Neuronal stem cell (in vitro differentiated cells): ENCODE data around the gene DNAH8.

Source experiments
- DNase-seq: peaks from one replicate; pipeline ENCODE4 v3.0.0-alpha.2; 2013; ENCODE audit warnings: low spot score
- H2AFZ ChIP-seq: one replicate; pipeline ENCODE4 v1.6.1; 2013; ENCODE audit warnings: mild to moderate bottlenecking, low read length, inconsistent platforms
- H2AK5ac ChIP-seq: 2 replicates; pipeline ENCODE4 v1.6.1; 2013; ENCODE audit warnings: low read depth, mild to moderate bottlenecking, inconsistent platforms, low read length, moderate library complexity, mixed read lengths
- H2BK120ac ChIP-seq: 2 replicates; pipeline ENCODE4 v1.6.1; 2013; ENCODE audit warnings: low read depth, mild to moderate bottlenecking, inconsistent platforms, low read length, moderate library complexity, mixed read lengths
- H2BK12ac ChIP-seq: one replicate; pipeline ENCODE4 v1.6.1; 2013; ENCODE audit warnings: low read length, inconsistent platforms
- H2BK15ac ChIP-seq: 2 replicates; pipeline ENCODE4 v1.6.1; 2013; ENCODE audit warnings: mild to moderate bottlenecking, low read length, inconsistent platforms, mixed read lengths
- H2BK5ac ChIP-seq: one replicate; pipeline ENCODE4 v1.6.1; 2013; ENCODE audit warnings: inconsistent platforms, mild to moderate bottlenecking, low read length, moderate library complexity
- H3K14ac ChIP-seq: one replicate; pipeline ENCODE4 v1.6.1; 2013; ENCODE audit warnings: low read length, inconsistent platforms
- H3K18ac ChIP-seq: 2 replicates; pipeline ENCODE4 v1.6.1; 2013; ENCODE audit warnings: low read length, inconsistent platforms
- H3K23ac ChIP-seq: 2 replicates; pipeline ENCODE4 v1.6.1; 2013; ENCODE audit warnings: low read depth, mild to moderate bottlenecking, mixed read lengths, low read length, inconsistent platforms; ENCODE audit not compliant: poor library complexity
- H3K27ac ChIP-seq: replicated peaks from 3 replicates; pipeline ENCODE4 v1.5.1; 2013; ENCODE audit warnings: low read length, inconsistent platforms
- H3K27me3 ChIP-seq, 3 experiments: 2 replicates each; pipeline ENCODE4 v1.6.1; 2013; ENCODE audit warnings: low read length in 3 of 3, mild to moderate bottlenecking in 2 of 3, inconsistent platforms in 1 of 3, low read depth in 1 of 3, mixed read lengths in 1 of 3, moderate library complexity in 1 of 3; ENCODE audit not compliant: control insufficient read depth in 3 of 3, insufficient read depth in 3 of 3
- H3K36me3 ChIP-seq, 2 donors: replicated peaks in 1 of 2; 2 replicates each; pipeline ENCODE4 v1.6.1; 2013; ENCODE audit warnings: low read length in 2 of 2; ENCODE audit not compliant: control insufficient read depth in 2 of 2, insufficient read depth in 2 of 2
- H3K4ac ChIP-seq: 2 replicates; pipeline ENCODE4 v1.6.1; 2013; ENCODE audit warnings: inconsistent platforms, mild to moderate bottlenecking, low read length, moderate library complexity
- H3K4me1 ChIP-seq, 2 donors: 1 replicate in 1 of 2; 2 replicates in 1 of 2; pipeline ENCODE4 v1.6.1; 2013; ENCODE audit warnings: low read length in 2 of 2, low read depth in 1 of 2; ENCODE audit not compliant: control insufficient read depth in 2 of 2, insufficient read depth in 1 of 2
- H3K4me2 ChIP-seq: one replicate; pipeline ENCODE4 v1.6.1; 2013; ENCODE audit warnings: mild to moderate bottlenecking, low read length, inconsistent platforms; ENCODE audit not compliant: insufficient read depth, poor library complexity, severe bottlenecking
- H3K4me3 ChIP-seq, 2 donors: 2 replicates each; pipeline ENCODE4 v1.5.1; 2013; ENCODE audit warnings: low read length in 2 of 2, mild to moderate bottlenecking in 2 of 2, inconsistent platforms in 1 of 2, moderate library complexity in 1 of 2
- H3K79me1 ChIP-seq: one replicate; pipeline ENCODE4 v1.6.1; 2013; ENCODE audit warnings: low read depth, mild to moderate bottlenecking, inconsistent platforms, low read length, moderate library complexity
- H3K9ac ChIP-seq: one replicate; pipeline ENCODE4 v1.6.1; 2013; ENCODE audit warnings: mild to moderate bottlenecking, low read depth, low read length, inconsistent platforms; ENCODE audit not compliant: poor library complexity
- H3K9me3 ChIP-seq, 2 donors: replicated peaks in 1 of 2; 2 replicates each; pipeline versions ENCODE3 to v1.6.1; 2013; ENCODE audit warnings: low read length in 2 of 2, mild to moderate bottlenecking in 2 of 2, inconsistent platforms in 1 of 2, low read depth in 1 of 2, mixed read lengths in 1 of 2, moderate library complexity in 1 of 2; ENCODE audit not compliant: control insufficient read depth in 2 of 2, insufficient read depth in 1 of 2
- H4K8ac ChIP-seq: one replicate; pipeline ENCODE4 v1.6.1; 2013; ENCODE audit warnings: low read depth, mild to moderate bottlenecking, inconsistent platforms, low read length, moderate library complexity
- H4K91ac ChIP-seq: one replicate; pipeline ENCODE4 v1.6.1; 2013; ENCODE audit warnings: low read length, low read depth, mild to moderate bottlenecking, inconsistent platforms; ENCODE audit not compliant: poor library complexity
- WGBS, 2 donors: extraction: QIAGEN DNeasy Blood & Tissue Kit; methylation state at CpG; one replicate each; pipeline ENCODE4 v1.1.7; 2013; ENCODE audit warnings: missing lambda C conversion rate in 2 of 2, mixed read lengths in 1 of 2; ENCODE audit not compliant: insufficient read length in 2 of 2, insufficient replicate concordance in 1 of 2; ENCODE audit errors: extremely low coverage in 2 of 2; 5-methylcytosine and 5-hydroxymethylcytosine counted together

DNAH8 gene

GRCh38 chr6:38836585-38836984, 121.5 kb downstream of the DNAH8 start:
- Histone ChIP-seq H2BK5ac (no peak overlapping the region), H3K14ac (no peak overlapping the region), H2BK12ac (no peak overlapping the region), H3K4me1 (peaks cover 0 to 5% of the 10 kb centered on the region in 2 donors), H4K91ac (no peak overlapping the region), H2BK15ac (no peak overlapping the region), H3K36me3 (no peaks in the 10 kb centered on the region), H3K9me3 (no peaks in the 10 kb centered on the region), H4K8ac (no peak overlapping the region), H2AK5ac (no peak overlapping the region), H3K4ac (no peak overlapping the region), H3K27ac (no peak overlapping the region), H3K27me3 (peaks cover 0 to 32% (median 0%) of the 10 kb centered on the region in 3 experiments), H3K9ac (no peak overlapping the region), H2AFZ (no peak overlapping the region), H3K79me1 (no peaks in the 10 kb centered on the region), H2BK120ac (no peak overlapping the region), H3K4me2 (no peak overlapping the region), H3K18ac (no peak overlapping the region), H3K23ac (no peak overlapping the region), H3K4me3 (no peak overlapping the region)
- DNase-seq, result no peak
- WGBS, 2 donors, result no CpG with 5 or more reads among the region's 1 CpG

- Histone ChIP-seq H3K4ac (no peak overlapping the region), H3K9ac (no peak overlapping the region), H4K91ac (no peak overlapping the region), H2BK12ac (no peak overlapping the region), H3K18ac (no peak overlapping the region), H3K9me3 (no peaks in the 10 kb centered on the region), H3K27me3 (peaks cover 0 to 35% (median 0%) of the 10 kb centered on the region in 3 experiments), H3K14ac (no peak overlapping the region), H4K8ac (no peak overlapping the region), H2BK120ac (no peak overlapping the region), H3K23ac (no peak overlapping the region), H3K4me1 (peaks cover 0 to 5% of the 10 kb centered on the region in 2 donors), H2AFZ (no peak overlapping the region), H2BK5ac (no peak overlapping the region), H3K4me2 (no peak overlapping the region), H3K4me3 (no peak overlapping the region), H3K36me3 (no peaks in the 10 kb centered on the region), H3K27ac (no peak overlapping the region), H2BK15ac (no peak overlapping the region), H3K79me1 (no peaks in the 10 kb centered on the region), H2AK5ac (no peak overlapping the region)
- WGBS, 2 donors, result no CpG with 5 or more reads among the region's 3 CpGs
- DNase-seq, result no peak
Measured at GRCh38 chr6:38837101-38837500, 122.0 kb downstream of the DNAH8 start.

- H3K14ac ChIP-seq, result no peak overlapping the region
- no peak overlapping the region for H3K18ac ChIP-seq
- no peak overlapping the region for H2BK120ac ChIP-seq
- WGBS, 2 donors, result no CpG with 5 or more reads among the region's 3 CpGs
- H2BK12ac ChIP-seq, result no peak overlapping the region
- H3K4ac ChIP-seq, result no peak overlapping the region
- no peak overlapping the region for H3K27ac ChIP-seq
- no peak overlapping the region for H4K91ac ChIP-seq
- DNase-seq, result no peak
- H3K79me1 ChIP-seq, result no peaks in the 10 kb centered on the region
- H3K9me3 ChIP-seq, result no peaks in the 10 kb centered on the region
- H3K4me3 ChIP-seq, result no peak overlapping the region
- H3K23ac ChIP-seq, result no peak overlapping the region
- no peak overlapping the region for H2BK5ac ChIP-seq
- no peak overlapping the region for H3K9ac ChIP-seq
- H3K27me3 ChIP-seq, result peaks cover 0 to 49% (median 1%) of the 10 kb centered on the region in 3 experiments
- no peak overlapping the region for H3K4me2 ChIP-seq
- no peak overlapping the region for H4K8ac ChIP-seq
- H2AFZ ChIP-seq, result no peak overlapping the region
- no peak overlapping the region for H2BK15ac ChIP-seq
- no peak overlapping the region for H2AK5ac ChIP-seq
- peaks cover 9 to 10% of the 10 kb centered on the region in 2 donors for H3K4me1 ChIP-seq
- no peaks in the 10 kb centered on the region for H3K36me3 ChIP-seq
Measured at GRCh38 chr6:38843798-38844197, 128.7 kb downstream of the DNAH8 start.

GRCh38 chr6:38845931-38846330, 130.8 kb downstream of the DNAH8 start:
- H3K36me3 ChIP-seq, result no peaks in the 10 kb centered on the region
- peak; percentile 57 for DNase-seq
- H2AK5ac ChIP-seq, result no peak overlapping the region
- no peaks in the 10 kb centered on the region for H3K79me1 ChIP-seq
- no peak overlapping the region for H3K18ac ChIP-seq
- H3K27ac ChIP-seq, result no peak overlapping the region
- H3K4me3 ChIP-seq, result no peak overlapping the region
- no peak overlapping the region for H2BK5ac ChIP-seq
- H3K9ac ChIP-seq, result no peak overlapping the region
- H4K91ac ChIP-seq, result no peak overlapping the region
- no peak overlapping the region for H2BK12ac ChIP-seq
- WGBS, 2 donors, result no CpG with 5 or more reads among the region's 3 CpGs
- H3K14ac ChIP-seq, result no peak overlapping the region
- no peak overlapping the region for H3K4me2 ChIP-seq
- H2BK15ac ChIP-seq, result no peak overlapping the region
- H3K27me3 ChIP-seq, result peaks cover 0 to 60% (median 1%) of the 10 kb centered on the region in 3 experiments
- H3K9me3 ChIP-seq, result no peaks in the 10 kb centered on the region
- H4K8ac ChIP-seq, result no peak overlapping the region
- peaks cover 9 to 10% of the 10 kb centered on the region in 2 donors for H3K4me1 ChIP-seq
- no peak overlapping the region for H3K4ac ChIP-seq
- no peak overlapping the region for H2AFZ ChIP-seq
- H2BK120ac ChIP-seq, result no peak overlapping the region
- no peak overlapping the region for H3K23ac ChIP-seq
